Head of caudate nucleus (tissue), 42 donors: ENCODE results near the gene QSOX1.
"Not testable (repeated sequence)": the region's sequence is repeated elsewhere in the genome, so short reads cannot be mapped to it uniquely, and the experiment has no call there.

Experiments used
- DNase-seq, 42 donors: peaks; one replicate each; pipeline versions ENCODE4 v3.0.0 to v3.0.0-alpha.2; 2020 to 2021; ENCODE audit warnings: mixed read lengths in 7 of 42
- intact Hi-C: fragments of 100-400 bp; cut with DNase I; formaldehyde crosslinking; loops from one replicate; pipeline ENCODE4 v1.15.0; 2022

Gene QSOX1, protein sequence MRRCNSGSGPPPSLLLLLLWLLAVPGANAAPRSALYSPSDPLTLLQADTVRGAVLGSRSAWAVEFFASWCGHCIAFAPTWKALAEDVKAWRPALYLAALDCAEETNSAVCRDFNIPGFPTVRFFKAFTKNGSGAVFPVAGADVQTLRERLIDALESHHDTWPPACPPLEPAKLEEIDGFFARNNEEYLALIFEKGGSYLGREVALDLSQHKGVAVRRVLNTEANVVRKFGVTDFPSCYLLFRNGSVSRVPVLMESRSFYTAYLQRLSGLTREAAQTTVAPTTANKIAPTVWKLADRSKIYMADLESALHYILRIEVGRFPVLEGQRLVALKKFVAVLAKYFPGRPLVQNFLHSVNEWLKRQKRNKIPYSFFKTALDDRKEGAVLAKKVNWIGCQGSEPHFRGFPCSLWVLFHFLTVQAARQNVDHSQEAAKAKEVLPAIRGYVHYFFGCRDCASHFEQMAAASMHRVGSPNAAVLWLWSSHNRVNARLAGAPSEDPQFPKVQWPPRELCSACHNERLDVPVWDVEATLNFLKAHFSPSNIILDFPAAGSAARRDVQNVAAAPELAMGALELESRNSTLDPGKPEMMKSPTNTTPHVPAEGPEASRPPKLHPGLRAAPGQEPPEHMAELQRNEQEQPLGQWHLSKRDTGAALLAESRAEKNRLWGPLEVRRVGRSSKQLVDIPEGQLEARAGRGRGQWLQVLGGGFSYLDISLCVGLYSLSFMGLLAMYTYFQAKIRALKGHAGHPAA

DNA sequence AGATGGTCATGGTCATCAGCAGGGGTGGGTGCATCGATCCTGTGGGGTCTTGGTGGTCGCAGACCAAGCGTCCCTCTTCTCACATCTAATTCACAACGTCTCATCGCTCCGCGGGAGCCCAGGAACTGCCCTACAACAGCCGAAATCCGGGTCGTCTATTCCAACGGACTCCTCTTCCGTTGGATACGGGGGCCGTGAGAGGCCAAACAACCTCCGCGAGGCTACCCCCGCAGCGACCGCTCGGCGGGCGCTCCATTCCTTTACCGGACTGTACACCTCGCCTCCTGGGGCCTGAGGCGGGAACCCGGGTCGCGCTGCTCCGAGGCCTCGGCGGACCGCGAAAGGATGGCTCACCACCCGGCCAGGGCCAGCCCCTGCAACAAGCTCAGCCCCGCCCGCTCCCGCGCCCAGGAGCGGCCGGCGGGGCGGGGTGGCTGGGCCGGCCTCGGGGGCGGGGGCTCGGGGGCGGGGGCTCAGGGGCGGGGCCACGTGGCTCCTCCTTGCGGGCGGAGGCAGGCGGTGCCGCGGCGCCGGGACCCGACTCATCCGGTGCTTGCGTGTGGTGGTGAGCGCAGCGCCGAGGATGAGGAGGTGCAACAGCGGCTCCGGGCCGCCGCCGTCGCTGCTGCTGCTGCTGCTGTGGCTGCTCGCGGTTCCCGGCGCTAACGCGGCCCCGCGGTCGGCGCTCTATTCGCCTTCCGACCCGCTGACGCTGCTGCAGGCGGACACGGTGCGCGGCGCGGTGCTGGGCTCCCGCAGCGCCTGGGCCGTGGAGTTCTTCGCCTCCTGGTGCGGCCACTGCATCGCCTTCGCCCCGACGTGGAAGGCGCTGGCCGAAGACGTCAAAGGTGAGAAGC is at the start of gene QSOX1:
Gene QSOX1 (plus strand): TSS at position 545 of the 857 bp plus-strand sequence. CDS start 39 bp downstream, at position 584.
- peak; percentile 76 to 97 (median 92) for DNase-seq
- intact Hi-C loops, result loop anchor here (10.0 kb wide), 1 partner anchor 1130 kb away; the partner anchor contains the start of gene FAM20B

DNA sequence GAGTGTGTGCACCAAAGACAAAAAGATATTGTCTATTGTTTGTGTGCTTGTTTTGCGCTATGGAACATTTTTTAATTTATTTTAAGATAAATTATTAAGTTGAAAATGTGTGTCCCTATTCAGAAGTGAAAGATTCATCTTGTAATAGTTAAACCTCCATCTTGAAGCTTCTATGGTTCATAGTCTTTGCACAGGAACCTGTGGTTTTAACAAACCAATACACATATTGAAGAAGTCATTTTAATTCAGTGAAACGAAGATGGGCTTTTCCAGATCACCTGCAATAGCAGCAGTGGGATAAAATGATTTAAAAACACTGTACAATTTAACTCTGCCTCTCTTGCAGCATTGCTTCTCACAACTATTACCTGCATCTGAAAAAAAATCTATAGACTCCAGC is 42.6 kb upstream of the QSOX1 start:
- DNase-seq, result no peak
- intact Hi-C loops, result no loop called here

- no peak for DNase-seq
- intact Hi-C loops, result no loop called here
Observed at GRCh38 chr1:180112984-180113647, 41.6 kb upstream of the QSOX1 start.

DNA sequence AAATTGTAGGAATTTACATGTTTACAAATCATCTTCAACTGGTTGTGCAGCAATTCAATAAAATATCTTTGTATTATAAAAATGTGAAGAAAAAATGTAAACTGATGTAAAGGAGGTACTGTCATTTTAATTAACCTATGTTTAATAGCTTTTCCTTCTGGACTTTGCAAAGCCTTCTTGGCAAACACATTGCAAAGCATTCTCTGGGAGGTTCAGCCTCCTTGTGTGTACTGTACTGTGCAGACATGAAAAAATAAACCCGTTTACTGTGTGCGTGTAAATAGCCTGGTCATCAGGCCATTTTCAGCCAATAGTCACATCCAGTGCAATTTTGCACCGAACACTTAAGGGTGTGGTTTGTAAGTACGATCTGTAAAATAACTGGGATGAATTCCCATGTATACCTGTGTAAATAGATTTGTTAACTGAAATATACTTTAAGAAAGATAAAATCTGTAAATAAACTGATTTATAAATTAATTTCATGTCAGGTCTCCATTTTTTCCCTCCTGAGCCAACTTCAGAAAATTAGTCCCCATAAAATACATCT is 40.2 kb upstream of the QSOX1 start:
- no peak for DNase-seq
- intact Hi-C loops, result no loop called here

DNA sequence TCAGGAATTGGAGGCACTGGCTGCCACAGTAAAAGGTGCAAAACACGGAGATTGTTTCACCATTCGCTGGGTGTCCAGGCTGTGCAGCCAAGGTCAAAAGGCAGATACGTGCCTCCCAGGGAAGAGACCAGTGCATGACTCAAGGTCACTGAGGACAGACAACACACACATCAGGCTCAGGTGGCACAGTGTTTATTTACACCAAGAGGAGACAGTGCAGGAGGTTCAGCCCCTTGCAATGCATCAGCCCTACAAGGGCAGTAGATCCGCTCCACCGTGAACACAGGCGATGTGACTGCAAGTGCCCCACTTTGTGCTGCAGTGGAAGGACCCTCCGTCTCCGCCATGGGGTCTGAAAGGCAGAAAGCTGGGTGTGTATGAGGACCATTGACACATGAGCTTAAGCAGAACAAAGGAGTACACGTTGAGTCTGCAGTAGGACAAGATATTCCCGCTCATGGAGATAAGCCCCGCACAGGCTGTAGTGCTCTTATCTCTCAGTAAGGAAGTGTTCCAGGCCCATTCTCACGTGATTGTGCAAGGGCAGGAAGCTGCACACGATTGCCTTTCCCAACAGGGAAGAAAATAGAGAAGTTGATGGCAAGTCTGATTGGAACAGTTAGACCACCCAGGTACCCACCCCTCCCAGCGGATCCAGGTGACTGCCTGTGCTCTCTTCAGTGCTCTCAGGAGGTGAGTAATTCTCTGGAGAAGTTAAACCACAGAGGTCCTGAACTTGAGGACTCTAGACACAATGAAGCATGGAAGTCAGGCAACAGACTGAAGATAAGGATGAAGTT is 37.5 kb upstream of the QSOX1 start:
- intact Hi-C loops, result no loop called here
- DNase-seq, result no peak

DNA sequence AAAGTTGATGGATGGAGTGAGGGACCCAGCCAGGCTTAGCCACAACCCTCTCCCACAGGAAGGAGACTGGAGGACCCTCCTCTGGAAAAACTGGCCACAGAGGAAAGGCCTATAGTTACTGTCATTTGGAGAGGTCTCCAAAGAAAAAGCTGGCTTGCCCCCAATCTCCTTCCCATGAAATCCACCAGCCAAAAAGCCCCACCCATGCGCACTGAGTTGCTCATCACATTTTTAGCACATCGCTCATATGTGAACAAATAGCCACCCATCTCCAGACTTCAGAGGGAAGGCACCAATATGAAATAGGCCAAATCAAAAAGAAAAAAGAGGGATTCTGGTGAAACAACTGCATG is 36.9 kb upstream of the QSOX1 start:
- no peak for DNase-seq
- intact Hi-C loops, result no loop called here

DNA sequence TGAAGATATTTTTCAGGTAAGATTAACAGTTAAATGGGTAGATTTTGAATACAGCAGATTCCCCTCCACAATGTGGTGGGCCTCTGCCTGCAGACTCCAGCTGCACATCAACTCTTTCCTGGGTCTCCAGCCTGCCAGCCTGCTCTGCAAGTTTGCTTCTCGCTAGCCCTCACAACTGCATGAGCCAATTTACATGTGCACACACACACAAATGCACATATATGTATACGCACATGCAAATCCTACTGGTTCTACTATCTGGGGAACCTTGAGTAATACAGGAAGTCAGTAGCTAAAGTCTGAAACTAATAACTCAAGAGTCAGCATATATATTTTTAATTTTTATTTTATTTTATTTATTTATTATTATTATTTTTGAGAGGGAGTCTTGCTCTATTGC is 34.8 kb upstream of the QSOX1 start:
- no peak for DNase-seq
- intact Hi-C loops, result no loop called here

DNA sequence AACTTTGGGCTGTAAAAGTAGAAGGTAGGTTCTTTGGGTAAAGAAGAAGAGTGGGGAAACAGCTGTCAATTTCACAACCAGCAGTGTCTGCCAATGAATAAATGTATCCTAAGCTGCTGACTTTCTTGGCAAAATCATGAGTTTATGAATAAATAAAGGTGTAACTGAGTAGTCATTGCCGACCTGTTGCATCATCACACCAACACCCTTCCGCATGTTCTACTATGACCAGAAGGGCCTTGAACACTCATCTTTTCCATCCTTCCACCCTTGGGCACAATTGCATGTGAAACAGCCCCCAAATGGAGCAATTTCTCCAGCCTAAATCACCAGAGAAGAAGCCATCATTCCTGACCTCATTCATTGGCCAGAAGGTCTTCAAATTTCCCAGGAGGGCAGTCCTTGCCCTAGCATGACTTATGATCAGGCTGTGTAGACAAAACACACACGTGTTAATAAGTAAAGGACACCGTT is 31.2 kb upstream of the QSOX1 start:
- intact Hi-C loops, result no loop called here
- no peak for DNase-seq

DNA sequence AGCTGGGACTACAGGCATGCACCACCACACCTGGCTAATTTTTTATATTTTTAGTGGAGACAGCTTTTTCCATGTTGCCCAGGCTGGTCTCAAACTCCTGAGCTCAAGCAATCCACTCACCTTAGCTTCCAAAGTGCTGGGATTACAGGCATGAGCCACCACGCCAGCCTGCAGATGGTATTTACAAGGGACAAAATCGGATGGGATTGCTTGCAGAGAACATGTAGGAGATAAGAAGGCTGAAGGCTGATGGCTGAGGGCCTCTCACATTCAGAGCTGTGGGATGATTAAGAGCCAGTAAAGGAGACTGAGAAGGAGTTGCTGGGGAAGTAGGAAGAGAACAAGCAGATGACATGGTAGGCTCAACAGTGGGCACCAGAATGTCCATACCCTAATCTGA is 24.0 kb upstream of the QSOX1 start:
- DNase-seq, result no peak
- intact Hi-C loops, result no loop called here

GRCh38 chr1:180131510-180131909 is 23.2 kb upstream of the QSOX1 start:
- intact Hi-C loops, result no loop called here
- DNase-seq, result no peak

- intact Hi-C loops, result no loop called here
- no peak for DNase-seq
Observed at GRCh38 chr1:180133193-180133592, 21.5 kb upstream of the QSOX1 start.

GRCh38 chr1:180133688-180134087 is 21.0 kb upstream of the QSOX1 start:
- DNase-seq, intact Hi-C loops: not testable (repeated sequence)

DNA sequence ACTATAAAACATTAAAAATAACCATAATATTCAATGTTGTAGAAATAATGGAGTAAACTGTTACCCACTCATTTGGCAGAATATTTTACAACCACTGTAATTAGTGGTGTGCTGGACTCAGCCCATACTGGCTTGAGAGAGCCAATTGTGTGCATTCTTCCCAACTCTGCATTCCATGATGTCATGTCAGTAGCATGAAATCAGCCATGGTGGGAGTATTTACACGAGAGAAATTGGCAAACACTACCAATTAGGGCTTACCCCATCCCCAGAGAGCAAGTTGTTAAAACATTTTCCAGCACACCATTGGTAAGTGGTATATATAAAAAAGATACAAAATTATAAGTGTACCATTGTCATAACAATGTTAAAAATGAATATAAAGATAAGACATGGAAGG is 19.1 kb upstream of the QSOX1 start:
- DNase-seq, result no peak
- intact Hi-C loops, result no loop called here

- no peak for DNase-seq
- intact Hi-C loops, result no loop called here
Observed at GRCh38 chr1:180136331-180136967, 18.2 kb upstream of the QSOX1 start.

GRCh38 chr1:180136968-180137356 is 17.7 kb upstream of the QSOX1 start:
- DNase-seq, result no peak
- intact Hi-C loops, result no loop called here

DNA sequence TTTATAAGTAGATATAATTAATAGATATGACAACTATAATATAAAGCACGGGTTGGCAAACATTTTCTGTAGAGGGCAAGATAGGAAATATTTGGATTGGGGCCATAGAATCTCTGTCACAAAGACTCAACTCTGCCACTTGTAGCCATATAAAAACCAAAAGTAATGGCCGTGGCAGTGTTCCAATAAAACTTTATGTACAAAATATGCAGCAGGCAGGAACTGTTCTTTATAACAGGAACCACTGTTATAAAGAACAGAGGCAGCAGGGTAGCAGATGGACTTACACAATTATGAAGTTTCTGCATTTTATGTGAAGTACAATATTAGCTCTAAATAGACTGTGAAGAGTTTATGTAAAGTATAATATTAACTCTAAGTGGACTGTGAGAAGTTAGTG is 16.9 kb upstream of the QSOX1 start:
- no peak for DNase-seq
- intact Hi-C loops, result no loop called here

GRCh38 chr1:180141381-180141934 is 13.2 kb upstream of the QSOX1 start:
- DNase-seq, result no peak
- intact Hi-C loops, result no loop called here
